Fibroblast of the aortic adventitia (primary cell): ENCODE measurements around the gene CAP1. TPM values are rescaled to one million over a fixed set of nuclear protein-coding genes. Genes with fewer than 3 reads are reported as not detected.

Source experiments
- DNase-seq: peaks from one replicate; pipeline ENCODE4 v3.0.0-alpha.2; 2010; ENCODE audit warnings: low read depth
- H3K4me3 ChIP-seq: 2 replicates; pipeline ENCODE4 v1.5.1; 2011; ENCODE audit warnings: low read depth, mild to moderate bottlenecking, control low read depth, low read length, moderate library complexity
- CTCF ChIP-seq: IDR thresholded peaks from 2 replicates; pipeline ENCODE4 v1.5.1; 2011; ENCODE audit warnings: mild to moderate bottlenecking, low read length, control low read depth, inconsistent platforms; ENCODE audit not compliant: insufficient read depth
- total RNA-seq: library from RNA; depleted of rRNA; stranded (reverse); fragments of >200 nt; gene quantifications from 2 replicates; pipeline ENCODE4 v1.2.3, GENCODE V29; 2012; ENCODE audit warnings: low replicate concordance

The CAP1 gene
- total RNA-seq, 1 donor, result 376 TPM

GRCh38 chr1:40058453-40059337 lies 18.2 kb downstream of the CAP1 start:
- DNase-seq, result no peak
- TF ChIP-seq CTCF, result no peak
- H3K4me3 ChIP-seq, result no peak overlapping the region

- TF ChIP-seq CTCF, result peak; percentile 17
- DNase-seq, result peak; percentile 90
Observed at GRCh38 chr1:40059338-40059959, 18.9 kb downstream of the CAP1 start.

GRCh38 chr1:40059960-40060750 lies 19.6 kb downstream of the CAP1 start:
- no peak for TF ChIP-seq CTCF
- H3K4me3 ChIP-seq, result no peak overlapping the region
- no peak for DNase-seq

More at GRCh38 chr1:40059338-40059959, 18.9 kb downstream of the CAP1 start:
- H3K4me3 ChIP-seq, result no peak overlapping the region

GRCh38 chr1:40064797-40065499 lies 24.4 kb downstream of the CAP1 start:
- no peak for DNase-seq
- TF ChIP-seq CTCF, result no peak
- H3K4me3 ChIP-seq, result no peak overlapping the region

GRCh38 chr1:40067023-40067422 lies 26.5 kb downstream of the CAP1 start:
- peak; percentile 29 for DNase-seq
- H3K4me3 ChIP-seq, result no peak overlapping the region
- TF ChIP-seq CTCF, result no peak

- H3K4me3 ChIP-seq, result no peak overlapping the region
- DNase-seq, result no peak
- TF ChIP-seq CTCF, result no peak
Observed at GRCh38 chr1:40067851-40068250, 27.3 kb downstream of the CAP1 start.
